ENCODE data around the gene NRIP1.

GRCh38 chr21:14918527-14918926, 146.3 kb downstream of the NRIP1 start:
- TF ChIP-seq EZH2 (optimal IDR thresholded peaks at IDR 0.05; ENCODE audit: low read depth, low read length) (no peak), CTCF (IDR thresholded peaks at IDR 0.05; ENCODE audit: low read length) (no peak), EZH2phosphoT487 (IDR thresholded peaks at IDR 0.05; ENCODE audit: low read length) (no peak)
